Measurements from ENCODE around the gene RNFT2.

- TF ChIP-seq CTCF (conservative IDR thresholded peaks at IDR 0.05; ENCODE audit: low read depth, low read length): no peak
- no peak for TF ChIP-seq EZH2 (IDR thresholded peaks at IDR 0.05; ENCODE audit: low read length, unreplicated experiment)
- no peak for TF ChIP-seq EZH2phosphoT487 (IDR thresholded peaks at IDR 0.05; ENCODE audit: borderline replicate concordance, low read length)
These were observed 45.5 kb upstream of the RNFT2 start for GRCh38 chr12:116692605-116693004.

Data from PC-3 (cell line).